Chondrocyte (in vitro differentiated cells): ENCODE results near the gene SNTG2. TPM values are rescaled to one million over a fixed set of nuclear protein-coding genes. Genes with fewer than 3 reads are reported as not detected.
A peak's percentile ranks its signal among the peaks of the same experiment; 100 is the strongest.

Source experiments
- DNase-seq: peaks from one replicate; pipeline ENCODE4 v3.0.0; 2021; ENCODE audit warnings: mixed read lengths, low spot score
- H3K27ac Mint-ChIP-seq: one replicate; pipeline ENCODE4 v1.8.0; 2021; ENCODE audit warnings: mild to moderate bottlenecking, moderate library complexity, mixed read lengths; ENCODE audit not compliant: unreplicated experiment
- H3K27me3 Mint-ChIP-seq: 2 replicates; pipeline ENCODE4 v1.8.0; 2021; ENCODE audit warnings: low read depth, mixed read lengths
- H3K36me3 Mint-ChIP-seq: 2 replicates; pipeline ENCODE4 v1.8.0; 2021; ENCODE audit warnings: low read depth, mixed read lengths
- H3K4me1 Mint-ChIP-seq: 2 replicates; pipeline ENCODE4 v1.8.0; 2021; ENCODE audit warnings: low read depth, mild to moderate bottlenecking, mixed read lengths
- H3K4me3 Mint-ChIP-seq: one replicate; pipeline ENCODE4 v1.8.0; 2021; ENCODE audit warnings: mild to moderate bottlenecking, moderate library complexity, mixed read lengths; ENCODE audit not compliant: unreplicated experiment
- H3K9me3 Mint-ChIP-seq: 2 replicates; pipeline ENCODE4 v1.8.0; 2021; ENCODE audit warnings: low read depth, mixed read lengths
- CTCF ChIP-seq: fragments of 200-600 bp; sonication (generic); IDR thresholded peaks from 2 replicates; pipeline ENCODE4 v1.5.0; 2021; ENCODE audit warnings: antibody characterized with exemption, mild to moderate bottlenecking, moderate library complexity
- total RNA-seq: library from RNA; stranded (reverse); gene quantifications from 3 replicates; pipeline ENCODE4 v1.2.1, GENCODE V29; 2021

SNTG2 gene
- total RNA-seq, 1 donor from 2014 or later = not detected

GRCh38 chr2:1053786-1054185, 103.1 kb downstream of the SNTG2 start:
- no peak for TF ChIP-seq CTCF
- H3K4me3 Mint-ChIP-seq = no peak overlapping the region

GRCh38 chr2:1054399-1054798, 103.8 kb downstream of the SNTG2 start:
- no peaks in the 10 kb centered on the region for H3K36me3 Mint-ChIP-seq
- no peaks in the 10 kb centered on the region for H3K27me3 Mint-ChIP-seq
- H3K4me3 Mint-ChIP-seq = no peak overlapping the region
- no peak overlapping the region for H3K27ac Mint-ChIP-seq
- TF ChIP-seq CTCF = no peak
- no peak for DNase-seq
- peaks cover 6% of the 10 kb centered on the region for H3K9me3 Mint-ChIP-seq
- H3K4me1 Mint-ChIP-seq = peaks cover 37% of the 10 kb centered on the region

More at GRCh38 chr2:1053786-1054185, 103.1 kb downstream of the SNTG2 start:
- no peak for DNase-seq
- H3K4me1 Mint-ChIP-seq = peaks cover 38% of the 10 kb centered on the region
- H3K27me3 Mint-ChIP-seq = no peaks in the 10 kb centered on the region
- H3K36me3 Mint-ChIP-seq = peaks cover 2% of the 10 kb centered on the region
- no peak overlapping the region for H3K27ac Mint-ChIP-seq
- H3K9me3 Mint-ChIP-seq = peaks cover 11% of the 10 kb centered on the region

GRCh38 chr2:1055014-1055595, 104.5 kb downstream of the SNTG2 start:
- H3K36me3 Mint-ChIP-seq = no peaks in the 10 kb centered on the region
- peak overlapping the region; percentile 68 for H3K27ac Mint-ChIP-seq
- H3K27me3 Mint-ChIP-seq = no peaks in the 10 kb centered on the region
- H3K9me3 Mint-ChIP-seq = no peaks in the 10 kb centered on the region
- TF ChIP-seq CTCF = no peak
- H3K4me1 Mint-ChIP-seq = peaks cover 31% of the 10 kb centered on the region
- no peak overlapping the region for H3K4me3 Mint-ChIP-seq
- no peak for DNase-seq

- no peak for TF ChIP-seq CTCF
- Mint-ChIP-seq H3K27me3 (no peaks in the 10 kb centered on the region), H3K36me3 (no peaks in the 10 kb centered on the region), H3K27ac (no peak overlapping the region), H3K4me1 (peaks cover 6% of the 10 kb centered on the region), H3K4me3 (no peak overlapping the region), H3K9me3 (no peaks in the 10 kb centered on the region)
- no peak for DNase-seq
These were observed 109.7 kb downstream of the SNTG2 start for GRCh38 chr2:1060372-1060771.

GRCh38 chr2:1060987-1061386, 110.3 kb downstream of the SNTG2 start:
- peaks cover under 1% of the 10 kb centered on the region for H3K4me1 Mint-ChIP-seq
- no peak overlapping the region for H3K27ac Mint-ChIP-seq
- no peaks in the 10 kb centered on the region for H3K9me3 Mint-ChIP-seq

More at GRCh38 chr2:1060987-1061386, 110.3 kb downstream of the SNTG2 start:
- Mint-ChIP-seq H3K27me3 (no peaks in the 10 kb centered on the region), H3K4me3 (no peak overlapping the region), H3K36me3 (no peaks in the 10 kb centered on the region)
- no peak for TF ChIP-seq CTCF
- DNase-seq = no peak
